Activated naive CD4-positive, alpha-beta T cell treated with anti-CD3 and anti-CD28 coated beads for 36 hours (primary cell): ENCODE measurements around the gene OR2V1. TPM values are rescaled to one million over a fixed set of nuclear protein-coding genes. Genes with fewer than 3 reads are reported as not detected.
A peak's percentile ranks its signal among the peaks of the same experiment; 100 is the strongest.
"Not testable (repeated sequence)": the region's sequence is repeated elsewhere in the genome, so short reads cannot be mapped to it uniquely, and the experiment has no call there.

Experiments used
- CTCF ChIA-PET: fragments of 350-600 bp; sonication (Branson Sonifier 250); formaldehyde crosslinking; loops from one replicate; lab custom pipeline; 2021; ENCODE audit warnings: antibody characterized with exemption; lab: Charles Lee
- DNase-seq: peaks from one replicate; pipeline ENCODE4 v3.0.0-alpha.2; 2020
- H3K27ac Mint-ChIP-seq: one replicate; pipeline ENCODE4 v1.8.0; 2021; ENCODE audit warnings: mild to moderate bottlenecking, mixed read lengths
- H3K27me3 Mint-ChIP-seq: one replicate; pipeline ENCODE4 v1.8.0; 2021; ENCODE audit warnings: low read depth, mixed read lengths
- H3K36me3 Mint-ChIP-seq: one replicate; pipeline ENCODE4 v1.8.0; 2021; ENCODE audit warnings: low read depth, mixed read lengths
- H3K4me1 Mint-ChIP-seq: one replicate; pipeline ENCODE4 v1.8.0; 2021; ENCODE audit warnings: low read depth, mixed read lengths
- H3K4me3 Mint-ChIP-seq: one replicate; pipeline ENCODE4 v1.8.0; 2021; ENCODE audit warnings: mild to moderate bottlenecking, moderate library complexity, mixed read lengths
- H3K9me3 Mint-ChIP-seq: one replicate; pipeline ENCODE4 v1.8.0; 2021; ENCODE audit warnings: mixed read lengths
- intact Hi-C: fragments of 100-400 bp; cut with micrococcal nuclease; formaldehyde crosslinking; loops from one replicate; pipeline ENCODE4 v1.15.1; 2023
- total RNA-seq, 2 experiments: library from RNA; stranded (reverse); gene quantifications; one replicate each; pipeline ENCODE4 v1.2.3, GENCODE V29; 2021

The OR2V1 gene
- total RNA-seq, 2 experiments from 2014 or later, result not detected

DNA sequence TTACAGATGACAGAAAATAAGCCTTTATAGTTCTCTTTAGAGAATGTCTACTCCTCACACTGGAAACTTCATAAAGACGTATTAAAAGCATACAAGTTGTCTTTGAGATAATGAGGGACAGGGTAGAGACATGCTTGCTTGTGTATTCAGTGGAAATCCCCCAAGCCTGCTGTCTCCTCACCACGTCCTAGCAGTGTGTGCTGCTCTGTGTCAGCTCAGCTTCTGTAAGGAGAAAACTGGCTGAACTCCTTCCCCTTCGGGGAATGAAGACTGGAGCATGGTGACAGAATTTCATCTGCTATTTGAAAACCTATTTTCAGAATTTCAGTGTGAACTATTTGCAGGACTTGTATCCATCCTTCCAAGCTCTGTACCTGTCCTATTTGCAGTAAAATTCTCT, 25.8 kb upstream of the OR2V1 start:
- no peaks in the 10 kb centered on the region for H3K36me3 Mint-ChIP-seq
- CTCF ChIA-PET, result interaction anchor here (0.7 kb wide), 1 partner anchor 34 kb away, joined by 3 read pairs; no protein-coding TSS in a partner anchor
- no peak overlapping the region for H3K4me3 Mint-ChIP-seq
- peaks cover 4% of the 10 kb centered on the region for H3K27me3 Mint-ChIP-seq
- intact Hi-C loops, result no loop called here
- no peaks in the 10 kb centered on the region for H3K9me3 Mint-ChIP-seq
- H3K4me1 Mint-ChIP-seq, result peaks cover 25% of the 10 kb centered on the region
- no peak overlapping the region for H3K27ac Mint-ChIP-seq
- no peak for DNase-seq

DNA sequence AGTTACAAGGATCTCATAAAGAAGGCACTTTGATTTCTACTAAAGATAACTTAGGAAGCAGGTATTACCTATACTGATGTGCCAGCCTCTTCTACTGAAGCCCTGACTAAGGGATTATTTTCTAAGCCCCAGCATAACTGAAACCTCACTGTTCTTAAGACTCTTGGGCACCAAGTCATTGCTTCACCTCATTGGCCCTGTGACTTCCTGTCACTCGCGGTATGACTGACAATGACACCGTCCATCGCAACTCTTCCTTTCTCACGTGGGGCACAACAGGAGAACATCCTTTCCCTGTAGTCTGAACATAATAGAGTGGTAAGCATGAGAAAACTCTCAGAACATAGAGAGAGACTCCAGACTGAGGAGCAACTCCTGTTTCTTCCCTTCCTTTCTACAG, 22.8 kb upstream of the OR2V1 start:
- CTCF ChIA-PET, result interaction anchor here (0.7 kb wide), 1 partner anchor 315 kb away, joined by 3 read pairs; no protein-coding TSS in a partner anchor

DNA sequence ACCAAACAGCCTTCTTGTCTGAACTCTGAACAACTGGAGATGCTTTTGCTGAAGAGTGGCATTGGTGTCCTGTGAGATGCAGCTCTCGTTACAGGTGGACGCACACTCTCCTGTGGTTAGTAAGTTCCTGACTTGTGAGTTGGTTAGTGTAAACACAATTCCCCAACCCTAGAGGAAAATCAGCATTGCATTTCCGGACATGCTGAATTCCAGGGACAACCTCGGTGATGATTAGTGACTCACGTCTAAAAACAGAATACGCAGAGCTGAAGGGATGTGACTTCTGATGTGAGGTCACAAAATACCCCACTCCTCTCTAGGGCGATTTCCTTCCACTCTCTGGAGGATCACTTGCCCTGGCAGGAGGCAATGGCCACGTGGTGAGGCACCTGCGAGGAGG, 21.4 kb upstream of the OR2V1 start:
- Mint-ChIP-seq H3K9me3 (no peaks in the 10 kb centered on the region), H3K36me3 (no peaks in the 10 kb centered on the region), H3K27ac (no peak overlapping the region), H3K4me3 (no peak overlapping the region), H3K4me1 (peaks cover 5% of the 10 kb centered on the region), H3K27me3 (peaks cover 29% of the 10 kb centered on the region)
- intact Hi-C loops, result no loop called here
- no peak for DNase-seq
- CTCF ChIA-PET, result no interaction called here

More for the DNA sequence above, 22.8 kb upstream of the OR2V1 start:
- H3K27ac Mint-ChIP-seq, result no peak overlapping the region
- no peak overlapping the region for H3K4me3 Mint-ChIP-seq
- H3K27me3 Mint-ChIP-seq, result peaks cover 22% of the 10 kb centered on the region
- intact Hi-C loops, result no loop called here
- peaks cover 5% of the 10 kb centered on the region for H3K4me1 Mint-ChIP-seq
- H3K9me3 Mint-ChIP-seq, result no peaks in the 10 kb centered on the region
- peak; percentile 54 for DNase-seq
- H3K36me3 Mint-ChIP-seq, result no peaks in the 10 kb centered on the region

DNA sequence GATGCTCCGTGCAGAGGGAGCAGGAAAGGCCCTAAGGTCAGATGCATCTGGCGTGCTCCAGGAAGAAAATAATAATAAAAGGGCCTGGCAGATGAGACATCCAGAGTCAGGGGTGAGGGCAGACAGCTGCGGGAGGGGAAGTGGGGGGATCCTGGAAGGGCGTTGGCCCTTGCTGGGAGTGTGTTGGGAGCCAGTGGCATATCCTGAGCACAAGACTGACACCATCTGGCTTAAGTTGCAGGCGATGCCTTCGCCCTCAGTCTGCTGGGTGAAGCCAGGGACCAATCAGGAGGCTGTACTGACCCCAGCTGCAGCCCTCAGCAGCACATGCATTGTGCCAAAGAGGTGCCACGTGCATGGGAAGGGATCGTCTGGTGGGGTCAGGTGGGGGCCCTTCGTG, 20.2 kb upstream of the OR2V1 start:
- intact Hi-C loops, result no loop called here

DNA sequence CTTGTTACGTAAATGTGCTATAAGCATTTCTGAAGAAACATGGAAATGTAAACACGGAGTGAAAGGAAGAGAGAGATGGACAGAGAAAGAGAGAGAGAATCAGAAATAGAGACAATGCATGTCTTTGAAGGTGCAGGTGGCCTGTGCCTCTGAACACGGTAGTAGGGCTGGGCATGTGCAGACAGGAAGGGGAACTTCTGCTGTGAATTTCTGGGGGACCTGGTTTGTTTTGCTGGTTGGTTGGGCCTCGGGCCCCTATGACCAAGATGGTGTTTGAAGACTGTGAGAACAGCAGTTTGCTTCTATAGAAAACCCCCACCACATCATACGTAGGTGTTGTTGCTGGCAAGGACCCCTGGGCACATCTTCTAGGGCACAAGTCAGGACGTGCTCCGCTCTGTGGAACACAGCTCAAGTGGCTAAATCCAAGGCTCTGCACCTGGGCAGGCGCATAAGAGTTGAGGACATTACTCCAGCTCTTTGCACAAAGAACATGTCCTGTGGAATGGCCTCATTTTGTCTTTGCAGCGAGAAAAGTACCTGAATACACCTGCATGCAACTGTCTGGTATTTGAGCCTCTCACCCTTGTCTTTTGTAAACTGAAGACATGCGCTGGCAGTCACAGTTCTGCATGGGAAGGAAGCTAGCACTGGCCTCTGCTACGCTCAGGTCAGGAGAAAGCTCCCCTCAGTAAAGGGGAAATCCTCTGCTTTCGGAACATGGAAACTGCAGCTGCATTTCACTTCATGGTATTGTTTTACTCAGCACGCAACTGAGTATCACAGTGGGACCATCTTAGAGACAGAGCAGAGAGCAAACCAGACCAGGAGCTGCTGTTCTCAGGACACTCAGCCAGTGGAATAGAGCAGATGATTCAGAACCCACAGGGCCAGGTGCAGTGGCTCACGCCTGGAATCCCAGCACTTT, 19.1 kb upstream of the OR2V1 start:
- H3K9me3 Mint-ChIP-seq, result peaks cover under 1% of the 10 kb centered on the region
- H3K27ac Mint-ChIP-seq, result no peak overlapping the region
- intact Hi-C loops, result no loop called here
- no peaks in the 10 kb centered on the region for H3K36me3 Mint-ChIP-seq
- no peak for DNase-seq
- H3K27me3 Mint-ChIP-seq, result peaks cover 35% of the 10 kb centered on the region
- H3K4me3 Mint-ChIP-seq, result no peak overlapping the region
- CTCF ChIA-PET, result interaction anchor here (1.0 kb wide), 1 partner anchor 9 kb away, joined by 4 read pairs; no protein-coding TSS in a partner anchor
- H3K4me1 Mint-ChIP-seq, result peaks cover 5% of the 10 kb centered on the region

More for the DNA sequence above, 20.2 kb upstream of the OR2V1 start:
- Mint-ChIP-seq H3K27ac (no peak overlapping the region), H3K4me3 (no peak overlapping the region), H3K27me3 (peaks cover 33% of the 10 kb centered on the region), H3K9me3 (no peaks in the 10 kb centered on the region), H3K4me1 (peaks cover 5% of the 10 kb centered on the region), H3K36me3 (no peaks in the 10 kb centered on the region)
- CTCF ChIA-PET, result interaction anchor here (0.7 kb wide), 1 partner anchor 9 kb away, joined by 4 read pairs; no protein-coding TSS in a partner anchor
- no peak for DNase-seq

DNA sequence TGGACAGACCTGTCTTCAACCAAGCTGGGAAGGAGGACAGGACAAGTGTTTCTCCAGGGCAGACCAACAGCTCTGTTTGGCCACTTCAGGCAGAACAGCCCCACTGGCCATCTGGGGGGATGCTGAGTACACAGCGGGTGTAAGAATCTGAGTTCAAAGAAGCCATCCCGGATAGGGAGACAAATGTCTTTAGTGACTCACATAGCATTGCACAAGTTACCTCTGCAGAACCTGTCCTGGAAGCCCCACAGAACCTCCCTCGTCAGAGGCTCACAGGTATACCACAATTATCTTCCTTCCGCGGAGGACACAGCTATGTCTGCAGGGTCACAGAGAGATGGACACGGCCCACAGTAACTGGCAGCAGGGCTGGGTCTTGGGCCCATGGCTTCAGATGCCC, 18.4 kb upstream of the OR2V1 start:
- Mint-ChIP-seq H3K9me3 (peaks cover 3% of the 10 kb centered on the region), H3K36me3 (no peaks in the 10 kb centered on the region), H3K4me1 (peaks cover 5% of the 10 kb centered on the region), H3K27ac (no peak overlapping the region), H3K4me3 (no peak overlapping the region), H3K27me3 (peaks cover 36% of the 10 kb centered on the region)
- intact Hi-C loops, result no loop called here
- no peak for DNase-seq
- CTCF ChIA-PET, result interaction anchor here (1.0 kb wide), 1 partner anchor 10 kb away, joined by 4 read pairs; no protein-coding TSS in a partner anchor

DNA sequence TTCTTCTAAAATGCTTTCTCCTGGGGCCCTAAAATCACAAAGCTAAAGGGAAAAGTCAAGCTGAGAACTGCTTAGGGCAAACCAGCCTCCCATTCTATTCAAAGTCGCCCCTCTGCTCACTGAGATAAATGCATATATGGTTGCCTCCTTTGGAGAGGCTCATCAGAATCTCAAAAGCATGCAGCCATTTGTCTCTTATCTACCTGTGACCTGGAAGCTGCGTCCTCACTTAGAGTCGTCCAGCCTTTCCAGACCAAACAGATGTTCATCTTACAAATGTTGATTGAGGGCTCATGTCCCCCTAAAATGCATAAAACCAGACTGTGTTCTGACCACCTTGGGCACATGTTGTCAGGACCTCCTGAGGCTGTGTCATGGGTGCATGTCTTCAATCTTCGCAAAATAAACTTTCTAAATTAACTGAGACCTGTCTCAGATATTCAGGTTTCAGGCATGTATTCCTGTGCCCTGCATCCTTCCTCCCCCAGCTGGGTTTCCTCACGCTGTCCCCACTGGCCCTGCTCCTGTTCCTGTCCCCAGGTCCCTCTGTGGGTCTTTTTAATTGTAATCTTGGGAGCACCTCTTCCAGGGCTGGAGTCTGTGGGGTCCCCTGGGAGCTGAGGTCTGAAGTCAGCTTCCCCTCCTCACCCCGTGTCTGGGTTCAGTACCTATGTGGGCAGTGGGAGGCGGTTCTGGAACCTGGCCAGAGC, 16.1 kb upstream of the OR2V1 start, which contains the start of gene OR2V2:
Gene OR2V2 (plus strand): TSS at position 660 of the 710 bp plus-strand sequence. CDS start 7,357 bp downstream, outside the sequence.
- H3K27ac Mint-ChIP-seq, H3K9me3 Mint-ChIP-seq, CTCF ChIA-PET, intact Hi-C loops, H3K36me3 Mint-ChIP-seq, DNase-seq, H3K4me1 Mint-ChIP-seq, H3K4me3 Mint-ChIP-seq: not testable (repeated sequence)
- H3K27me3 Mint-ChIP-seq, result peaks cover 52% of the 10 kb centered on the region

DNA sequence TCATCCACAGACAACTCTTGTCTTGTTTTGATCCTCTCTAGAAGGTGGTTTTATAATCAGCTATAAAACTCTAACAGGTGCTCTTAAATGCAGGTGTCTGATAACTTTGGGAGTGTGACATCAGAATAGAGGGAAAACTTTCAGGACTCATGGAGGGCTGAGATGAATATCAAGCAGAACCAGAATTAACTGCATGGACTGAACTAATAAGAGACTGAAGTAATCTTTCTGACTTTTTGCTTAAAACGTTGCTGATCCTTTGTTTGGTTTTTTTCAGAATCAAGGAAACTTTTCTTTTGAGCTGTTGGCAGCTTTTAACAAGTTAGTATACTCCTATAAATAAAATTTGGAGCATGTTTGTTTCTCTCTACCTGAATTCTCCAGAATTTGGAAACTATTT, 14.2 kb upstream of the OR2V1 start:
- Mint-ChIP-seq H3K27ac (no peak overlapping the region), H3K36me3 (no peaks in the 10 kb centered on the region), H3K9me3 (peaks cover 3% of the 10 kb centered on the region), H3K4me1 (no peaks in the 10 kb centered on the region), H3K27me3 (peaks cover 50% of the 10 kb centered on the region), H3K4me3 (no peak overlapping the region)
- CTCF ChIA-PET, result no interaction called here
- intact Hi-C loops, result no loop called here
- no peak for DNase-seq

DNA sequence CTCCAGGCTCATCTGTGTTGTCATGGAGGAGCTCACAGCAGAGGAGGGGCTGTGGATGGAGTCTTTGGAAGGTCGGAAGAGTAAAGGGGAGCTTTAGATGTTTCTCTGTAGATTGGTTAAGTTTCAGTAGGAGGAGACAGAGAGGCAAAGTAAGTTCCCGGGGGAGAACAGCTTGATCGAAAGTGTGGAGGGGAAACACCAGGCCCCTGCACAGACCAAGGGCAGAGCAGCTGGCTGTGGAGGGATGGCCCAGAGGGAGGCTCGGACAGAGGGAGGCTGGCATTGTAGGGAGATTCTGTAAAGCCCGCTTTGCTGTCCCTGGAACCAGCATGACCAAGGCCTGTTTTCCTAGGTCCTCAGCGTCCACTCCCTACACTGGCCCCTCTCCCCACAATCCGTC, 11.1 kb upstream of the OR2V1 start:
- peaks cover 30% of the 10 kb centered on the region for H3K27me3 Mint-ChIP-seq
- peaks cover 11% of the 10 kb centered on the region for H3K9me3 Mint-ChIP-seq
- no peak overlapping the region for H3K4me3 Mint-ChIP-seq
- intact Hi-C loops, result no loop called here
- no peaks in the 10 kb centered on the region for H3K4me1 Mint-ChIP-seq
- H3K27ac Mint-ChIP-seq, result no peak overlapping the region
- CTCF ChIA-PET, result interaction anchor here (0.5 kb wide), 1 partner anchor 10 kb away, joined by 4 read pairs; no protein-coding TSS in a partner anchor
- no peak for DNase-seq
- no peaks in the 10 kb centered on the region for H3K36me3 Mint-ChIP-seq

DNA sequence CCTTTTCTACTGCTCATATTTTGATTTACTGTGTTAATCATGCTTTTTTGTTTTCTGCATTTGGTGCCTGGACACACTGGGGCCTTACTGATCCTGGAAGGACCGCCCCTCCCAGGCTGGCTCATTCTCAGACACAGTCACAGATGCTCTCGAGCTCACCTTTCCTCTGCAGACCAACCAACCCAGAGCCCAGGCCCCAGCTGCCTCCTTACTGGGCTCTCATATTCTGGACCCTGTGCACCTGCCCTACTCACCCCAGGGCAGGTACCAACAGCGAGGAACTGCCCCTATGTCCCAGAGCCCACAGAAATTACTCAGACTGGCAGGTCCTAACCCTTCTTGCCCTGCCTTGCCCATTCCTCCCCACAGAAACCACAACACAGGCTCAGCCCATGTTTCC, 9.8 kb upstream of the OR2V1 start:
- H3K27ac Mint-ChIP-seq, result no peak overlapping the region
- H3K9me3 Mint-ChIP-seq, result peaks cover 11% of the 10 kb centered on the region
- H3K4me3 Mint-ChIP-seq, result no peak overlapping the region
- H3K27me3 Mint-ChIP-seq, result peaks cover 26% of the 10 kb centered on the region
- H3K36me3 Mint-ChIP-seq, result no peaks in the 10 kb centered on the region
- intact Hi-C loops, result no loop called here
- no peaks in the 10 kb centered on the region for H3K4me1 Mint-ChIP-seq
- CTCF ChIA-PET, result no interaction called here
- no peak for DNase-seq

DNA sequence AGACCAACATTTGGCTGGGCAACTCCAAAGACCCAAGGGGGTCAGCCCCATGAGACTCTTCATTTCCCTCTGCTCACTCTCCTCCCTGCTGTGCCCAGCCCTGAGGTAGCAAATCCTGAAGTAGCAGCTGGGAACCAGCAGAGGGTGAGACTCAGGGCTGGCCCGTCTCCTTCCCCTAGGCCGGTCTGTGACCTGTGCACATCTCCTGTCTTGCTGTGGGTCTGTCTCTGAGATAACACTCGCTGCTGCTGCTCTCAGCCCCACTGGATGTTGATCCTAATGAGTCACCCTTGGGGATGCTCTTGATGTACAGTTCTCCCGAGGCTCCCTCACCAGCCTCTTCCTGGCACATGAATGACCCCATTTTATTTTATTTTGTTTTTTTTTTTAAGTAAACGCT, 7.3 kb upstream of the OR2V1 start:
- Mint-ChIP-seq H3K4me3 (no peak overlapping the region), H3K4me1 (no peaks in the 10 kb centered on the region), H3K36me3 (peaks cover 2% of the 10 kb centered on the region), H3K27ac (no peak overlapping the region), H3K9me3 (peaks cover 12% of the 10 kb centered on the region), H3K27me3 (peaks cover 22% of the 10 kb centered on the region)
- intact Hi-C loops, result no loop called here
- CTCF ChIA-PET, result interaction anchor here (0.6 kb wide), 2 partner anchors 20 to 69 kb away, joined by 3 read pairs; no protein-coding TSS in a partner anchor
- no peak for DNase-seq

DNA sequence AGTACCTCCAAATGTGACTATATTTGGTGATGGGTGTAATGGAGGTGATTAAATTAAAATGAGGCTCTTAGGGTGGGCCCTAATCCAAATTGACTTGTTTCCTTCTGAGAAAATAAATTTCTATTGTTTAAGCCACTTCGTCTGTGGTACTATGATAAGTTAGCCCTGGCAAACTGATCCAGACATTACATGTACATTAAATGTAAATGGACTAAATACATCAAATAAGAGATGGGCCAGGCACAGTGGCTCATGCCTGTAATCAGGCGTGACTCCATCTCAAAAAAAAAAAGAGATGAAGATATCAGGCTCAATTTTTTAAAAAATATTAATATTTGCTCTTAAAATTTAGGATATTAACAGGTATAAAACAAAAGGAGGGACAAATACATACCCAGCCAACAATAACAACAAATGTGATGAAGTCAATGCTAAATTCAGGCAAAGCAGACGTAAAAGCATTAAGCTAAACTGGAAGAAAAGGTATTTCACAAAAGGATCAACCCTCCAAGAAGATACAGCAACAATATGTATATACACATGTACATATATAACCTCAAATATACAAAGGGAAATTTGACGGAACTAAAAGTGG, 5.5 kb upstream of the OR2V1 start:
- Mint-ChIP-seq H3K4me3 (no peak overlapping the region), H3K27ac (no peak overlapping the region), H3K36me3 (peaks cover 2% of the 10 kb centered on the region), H3K9me3 (peaks cover 12% of the 10 kb centered on the region), H3K27me3 (peaks cover 23% of the 10 kb centered on the region), H3K4me1 (no peaks in the 10 kb centered on the region)
- intact Hi-C loops, result no loop called here
- CTCF ChIA-PET, result interaction anchor here (0.7 kb wide), 1 partner anchor 878 kb away, joined by 6 read pairs; no protein-coding TSS in a partner anchor
- DNase-seq, result no peak
